Rectal smooth muscle tissue (tissue), 1 donor: ENCODE data around the gene CD300LB.
"Not testable (repeated sequence)": the region's sequence is repeated elsewhere in the genome, so short reads cannot be mapped to it uniquely, and the experiment has no call there.

ENCODE experiments used
- H3K27ac ChIP-seq: one replicate; pipeline ENCODE4 v1.7.0; 2013; ENCODE audit warnings: low read depth, low read length, inconsistent platforms
- H3K27me3 ChIP-seq: one replicate; pipeline ENCODE4 v1.7.0; 2013; ENCODE audit warnings: low read length; ENCODE audit not compliant: control insufficient read depth, insufficient read depth
- H3K36me3 ChIP-seq: one replicate; pipeline ENCODE4 v1.7.0; 2013; ENCODE audit warnings: low read length; ENCODE audit not compliant: control insufficient read depth, insufficient read depth
- H3K4me1 ChIP-seq: one replicate; pipeline ENCODE4 v1.7.0; 2013; ENCODE audit warnings: low read length; ENCODE audit not compliant: control insufficient read depth, insufficient read depth
- H3K4me3 ChIP-seq: one replicate; pipeline ENCODE4 v1.7.0; 2013; ENCODE audit warnings: low read length
- H3K9ac ChIP-seq: one replicate; pipeline ENCODE4 v1.7.0; 2013; ENCODE audit warnings: low read length

CD300LB gene

GRCh38 chr17:74565126-74565525 lies 33.9 kb upstream of the CD300LB start:
- H3K36me3 ChIP-seq = no peaks in the 10 kb centered on the region

GRCh38 chr17:74563358-74563757 lies 32.1 kb upstream of the CD300LB start:
- no peaks in the 10 kb centered on the region for H3K27me3 ChIP-seq
- H3K36me3 ChIP-seq = no peaks in the 10 kb centered on the region
- H3K27ac ChIP-seq = no peak overlapping the region
- no peaks in the 10 kb centered on the region for H3K4me1 ChIP-seq
- H3K4me3 ChIP-seq = no peak overlapping the region
- H3K9ac ChIP-seq = no peak overlapping the region

More at GRCh38 chr17:74565126-74565525, 33.9 kb upstream of the CD300LB start:
- H3K9ac ChIP-seq = no peak overlapping the region
- H3K4me3 ChIP-seq = no peak overlapping the region
- no peak overlapping the region for H3K27ac ChIP-seq
- H3K27me3 ChIP-seq = peaks cover 3% of the 10 kb centered on the region
- H3K4me1 ChIP-seq = no peaks in the 10 kb centered on the region

- H3K4me3 ChIP-seq = no peak overlapping the region
- no peaks in the 10 kb centered on the region for H3K27me3 ChIP-seq
- H3K27ac ChIP-seq = no peak overlapping the region
- no peaks in the 10 kb centered on the region for H3K36me3 ChIP-seq
- no peak overlapping the region for H3K9ac ChIP-seq
- H3K4me1 ChIP-seq = no peaks in the 10 kb centered on the region
These were observed 30.3 kb upstream of the CD300LB start for GRCh38 chr17:74561586-74561985.

GRCh38 chr17:74558882-74559519 lies 27.7 kb upstream of the CD300LB start:
- Histone ChIP-seq H3K4me3 (no peak overlapping the region), H3K27ac (no peak overlapping the region), H3K9ac (no peak overlapping the region), H3K4me1 (no peaks in the 10 kb centered on the region), H3K36me3 (no peaks in the 10 kb centered on the region), H3K27me3 (no peaks in the 10 kb centered on the region)

GRCh38 chr17:74558402-74558801 lies 27.1 kb upstream of the CD300LB start:
- not testable (repeated sequence) for H3K27ac ChIP-seq, H3K36me3 ChIP-seq, H3K4me1 ChIP-seq, H3K4me3 ChIP-seq, H3K9ac ChIP-seq, H3K27me3 ChIP-seq

- H3K27ac ChIP-seq = no peak overlapping the region
- no peak overlapping the region for H3K4me3 ChIP-seq
These were observed 24.2 kb upstream of the CD300LB start for GRCh38 chr17:74555427-74555940.

GRCh38 chr17:74554909-74555308 lies 23.6 kb upstream of the CD300LB start:
- Histone ChIP-seq H3K9ac (no peak overlapping the region), H3K27ac (no peak overlapping the region), H3K36me3 (no peaks in the 10 kb centered on the region), H3K4me1 (no peaks in the 10 kb centered on the region), H3K27me3 (no peaks in the 10 kb centered on the region), H3K4me3 (no peak overlapping the region)

More at GRCh38 chr17:74555427-74555940, 24.2 kb upstream of the CD300LB start:
- no peak overlapping the region for H3K9ac ChIP-seq
- H3K27me3 ChIP-seq = no peaks in the 10 kb centered on the region
- H3K4me1 ChIP-seq = no peaks in the 10 kb centered on the region
- H3K36me3 ChIP-seq = no peaks in the 10 kb centered on the region

GRCh38 chr17:74552037-74552436 lies 20.8 kb upstream of the CD300LB start:
- Histone ChIP-seq H3K4me1 (no peaks in the 10 kb centered on the region), H3K36me3 (no peaks in the 10 kb centered on the region), H3K27me3 (no peaks in the 10 kb centered on the region), H3K4me3 (no peak overlapping the region), H3K9ac (no peak overlapping the region), H3K27ac (no peak overlapping the region)

GRCh38 chr17:74550602-74551001 lies 19.3 kb upstream of the CD300LB start:
- Histone ChIP-seq H3K4me3 (no peak overlapping the region), H3K4me1 (no peaks in the 10 kb centered on the region), H3K27ac (no peak overlapping the region), H3K36me3 (no peaks in the 10 kb centered on the region), H3K9ac (no peak overlapping the region), H3K27me3 (no peaks in the 10 kb centered on the region)

- Histone ChIP-seq H3K27me3 (no peaks in the 10 kb centered on the region), H3K36me3 (no peaks in the 10 kb centered on the region), H3K9ac (no peak overlapping the region), H3K27ac (no peak overlapping the region), H3K4me3 (no peak overlapping the region), H3K4me1 (no peaks in the 10 kb centered on the region)
These were observed 18.1 kb upstream of the CD300LB start for GRCh38 chr17:74549343-74549742.

- Histone ChIP-seq H3K27ac (no peak overlapping the region), H3K4me3 (no peak overlapping the region), H3K9ac (no peak overlapping the region), H3K4me1 (no peaks in the 10 kb centered on the region), H3K27me3 (no peaks in the 10 kb centered on the region), H3K36me3 (no peaks in the 10 kb centered on the region)
These were observed 16.5 kb upstream of the CD300LB start for GRCh38 chr17:74547736-74548135.

- H3K4me1 ChIP-seq = no peaks in the 10 kb centered on the region
- H3K4me3 ChIP-seq = no peak overlapping the region
- no peaks in the 10 kb centered on the region for H3K27me3 ChIP-seq
- no peak overlapping the region for H3K27ac ChIP-seq
- H3K9ac ChIP-seq = no peak overlapping the region
- no peaks in the 10 kb centered on the region for H3K36me3 ChIP-seq
These were observed 16.0 kb upstream of the CD300LB start for GRCh38 chr17:74547264-74547663.

- no peaks in the 10 kb centered on the region for H3K36me3 ChIP-seq
- no peaks in the 10 kb centered on the region for H3K27me3 ChIP-seq
- no peak overlapping the region for H3K9ac ChIP-seq
- no peak overlapping the region for H3K27ac ChIP-seq
- no peaks in the 10 kb centered on the region for H3K4me1 ChIP-seq
- no peak overlapping the region for H3K4me3 ChIP-seq
These were observed 15.3 kb upstream of the CD300LB start for GRCh38 chr17:74546586-74546985.
